ENCODE data around the gene SRP14. TPM values are rescaled to one million over a fixed set of nuclear protein-coding genes. Genes with fewer than 3 reads are reported as not detected.
"Not testable (repeated sequence)": the region's sequence is repeated elsewhere in the genome, so short reads cannot be mapped to it uniquely, and the experiment has no call there.

The SRP14 gene
- total RNA-seq, 2 donors from 2014 or later, result 179 to 219 TPM

DNA sequence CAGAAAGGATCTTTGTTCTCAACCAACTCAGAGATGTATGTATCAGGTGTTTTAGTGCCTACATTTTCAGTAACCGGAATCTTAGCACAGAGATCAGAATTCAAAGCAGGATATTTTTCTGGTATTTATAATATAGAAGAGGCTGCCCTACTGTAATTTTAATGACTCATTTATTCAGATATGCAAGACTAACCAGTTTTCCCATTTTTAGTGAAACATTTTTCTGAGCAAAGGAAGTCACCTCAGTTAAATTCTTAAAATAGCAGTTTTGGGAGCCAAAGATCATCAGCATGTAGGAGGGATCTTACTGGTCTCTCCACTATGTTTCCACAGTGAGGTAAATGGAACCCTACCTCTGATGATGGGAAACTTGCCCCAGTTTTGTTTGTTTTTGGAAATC, 42.0 kb downstream of the SRP14 start:
- no peaks in the 10 kb centered on the region for H3K9me3 ChIP-seq
- TF ChIP-seq, protein P1, sequence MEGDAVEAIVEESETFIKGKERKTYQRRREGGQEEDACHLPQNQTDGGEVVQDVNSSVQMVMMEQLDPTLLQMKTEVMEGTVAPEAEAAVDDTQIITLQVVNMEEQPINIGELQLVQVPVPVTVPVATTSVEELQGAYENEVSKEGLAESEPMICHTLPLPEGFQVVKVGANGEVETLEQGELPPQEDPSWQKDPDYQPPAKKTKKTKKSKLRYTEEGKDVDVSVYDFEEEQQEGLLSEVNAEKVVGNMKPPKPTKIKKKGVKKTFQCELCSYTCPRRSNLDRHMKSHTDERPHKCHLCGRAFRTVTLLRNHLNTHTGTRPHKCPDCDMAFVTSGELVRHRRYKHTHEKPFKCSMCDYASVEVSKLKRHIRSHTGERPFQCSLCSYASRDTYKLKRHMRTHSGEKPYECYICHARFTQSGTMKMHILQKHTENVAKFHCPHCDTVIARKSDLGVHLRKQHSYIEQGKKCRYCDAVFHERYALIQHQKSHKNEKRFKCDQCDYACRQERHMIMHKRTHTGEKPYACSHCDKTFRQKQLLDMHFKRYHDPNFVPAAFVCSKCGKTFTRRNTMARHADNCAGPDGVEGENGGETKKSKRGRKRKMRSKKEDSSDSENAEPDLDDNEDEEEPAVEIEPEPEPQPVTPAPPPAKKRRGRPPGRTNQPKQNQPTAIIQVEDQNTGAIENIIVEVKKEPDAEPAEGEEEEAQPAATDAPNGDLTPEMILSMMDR (IDR thresholded peaks at IDR 0.05), result no peak
- ATAC-seq (ENCODE audit: insufficient number of reproducible peaks, low FRiP score, low read depth), result no peak
- no peak overlapping the region for H3K27ac ChIP-seq
- H3K4me1 ChIP-seq (ENCODE audit: control insufficient read depth in 1 of 2, low read depth in 2 of 2), result no peaks in the 10 kb centered on the region
- no peaks in the 10 kb centered on the region for H3K27me3 ChIP-seq (replicated peaks; ENCODE audit: insufficient read depth)
- peaks cover 27% of the 10 kb centered on the region for H3K36me3 ChIP-seq
- DNase-seq (ENCODE audit: low spot score), result no peak
- H3K4me3 ChIP-seq, result no peak overlapping the region

DNA sequence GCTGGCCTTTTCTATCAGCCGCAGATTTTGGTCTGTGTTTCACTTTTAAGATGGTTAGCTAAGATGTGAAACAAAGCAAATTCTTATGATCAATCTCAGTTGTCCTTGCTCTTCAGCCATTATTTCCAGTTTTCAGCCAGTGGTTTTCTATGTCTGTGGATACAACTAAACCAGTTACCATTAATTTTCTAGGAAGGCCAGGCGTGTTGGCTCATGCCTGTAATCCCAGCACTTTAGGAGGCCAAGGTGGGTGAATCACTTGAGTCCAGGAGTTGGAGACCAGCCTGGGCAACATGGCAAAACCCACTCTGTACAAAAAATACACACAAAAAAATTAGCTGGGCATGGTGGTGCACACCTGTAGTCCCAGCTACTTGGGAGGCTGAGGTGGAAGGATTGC, 42.8 kb downstream of the SRP14 start:
- not testable (repeated sequence) for H3K9me3 ChIP-seq; H3K4me1 ChIP-seq (ENCODE audit: control insufficient read depth in 1 of 2, low read depth in 2 of 2); DNase-seq (ENCODE audit: low spot score); ATAC-seq (ENCODE audit: insufficient number of reproducible peaks, low FRiP score, low read depth); H3K27ac ChIP-seq; H3K4me3 ChIP-seq; H3K27me3 ChIP-seq (replicated peaks; ENCODE audit: insufficient read depth)
- peaks cover 28% of the 10 kb centered on the region for H3K36me3 ChIP-seq

DNA sequence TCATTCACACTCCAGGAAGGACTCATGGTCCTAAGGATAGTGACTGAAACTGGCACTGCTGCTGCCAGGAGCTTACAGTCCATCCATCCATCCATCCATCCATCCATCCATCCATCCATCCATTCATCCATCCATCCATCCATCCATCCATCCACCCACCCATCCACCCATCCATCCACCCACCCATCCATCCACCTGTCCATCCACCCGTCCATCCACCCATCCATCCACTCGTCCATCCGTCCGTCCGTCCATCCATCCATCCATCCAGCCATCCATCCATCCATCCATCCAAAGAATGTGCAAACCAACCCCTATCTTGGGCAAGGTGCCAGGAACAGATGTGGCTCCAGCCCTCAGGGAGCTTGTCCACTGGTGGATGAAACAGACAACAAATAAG, 46.0 kb downstream of the SRP14 start:
- H3K27me3 ChIP-seq (replicated peaks; ENCODE audit: insufficient read depth); H3K9me3 ChIP-seq; H3K4me1 ChIP-seq (ENCODE audit: control insufficient read depth in 1 of 2, low read depth in 2 of 2); H3K4me3 ChIP-seq; DNase-seq (ENCODE audit: low spot score); H3K27ac ChIP-seq; ATAC-seq (ENCODE audit: insufficient number of reproducible peaks, low FRiP score, low read depth): not testable (repeated sequence)
- H3K36me3 ChIP-seq, result peaks cover 38% of the 10 kb centered on the region

DNA sequence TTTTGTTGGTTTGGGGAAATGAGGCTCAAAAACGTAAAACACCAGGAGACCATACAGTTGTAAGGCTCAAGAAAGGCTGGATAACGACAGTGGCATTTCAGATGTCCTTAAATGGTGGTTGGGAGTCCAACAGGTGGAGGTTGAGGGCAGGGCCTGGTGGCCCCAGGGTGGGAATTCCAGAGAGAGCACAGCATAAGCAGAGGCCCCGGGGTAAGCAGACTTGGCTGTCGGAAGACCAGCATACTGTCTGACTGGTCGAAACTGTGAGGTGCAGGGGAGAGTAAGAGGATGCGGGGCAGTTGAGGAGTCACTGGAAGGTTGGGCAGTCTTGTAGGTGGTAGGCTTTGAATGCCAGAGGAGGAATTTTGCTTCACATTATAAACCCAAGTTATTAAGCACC, 48.3 kb downstream of the SRP14 start:
- no peak for DNase-seq (ENCODE audit: low spot score)
- H3K27me3 ChIP-seq (replicated peaks; ENCODE audit: insufficient read depth), result no peaks in the 10 kb centered on the region
- no peaks in the 10 kb centered on the region for H3K9me3 ChIP-seq
- TF ChIP-seq, protein P1 (IDR thresholded peaks at IDR 0.05), result no peak
- no peak overlapping the region for H3K4me3 ChIP-seq
- ATAC-seq (ENCODE audit: insufficient number of reproducible peaks, low FRiP score, low read depth), result no peak
- no peaks in the 10 kb centered on the region for H3K4me1 ChIP-seq (ENCODE audit: control insufficient read depth in 1 of 2, low read depth in 2 of 2)
- H3K36me3 ChIP-seq, result peaks cover 46% of the 10 kb centered on the region
- no peak overlapping the region for H3K27ac ChIP-seq

DNA sequence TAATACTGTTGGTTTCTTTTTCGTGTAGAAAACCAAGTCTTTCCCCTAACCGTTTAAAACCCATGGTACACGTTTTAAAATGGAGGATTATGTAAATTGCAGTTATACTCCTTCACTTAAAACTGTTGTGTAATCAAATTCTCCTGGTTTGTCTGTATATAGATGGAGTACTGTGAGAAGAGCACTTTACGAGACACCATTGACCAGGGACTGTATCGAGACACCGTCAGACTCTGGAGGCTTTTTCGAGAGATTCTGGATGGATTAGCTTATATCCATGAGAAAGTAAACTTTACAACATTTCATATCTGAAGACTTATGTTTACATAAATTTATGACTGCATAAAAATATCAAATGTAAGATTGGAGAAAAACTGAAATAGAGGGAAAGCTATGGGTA, 51.2 kb downstream of the SRP14 start:
- peaks cover 38% of the 10 kb centered on the region for H3K36me3 ChIP-seq
- TF ChIP-seq, protein P1 (IDR thresholded peaks at IDR 0.05), result no peak
- ATAC-seq (ENCODE audit: insufficient number of reproducible peaks, low FRiP score, low read depth), result no peak

More for the DNA sequence above, 51.2 kb downstream of the SRP14 start:
- Histone ChIP-seq H3K27me3 (replicated peaks; ENCODE audit: insufficient read depth) (no peaks in the 10 kb centered on the region), H3K9me3 (no peaks in the 10 kb centered on the region), H3K27ac (no peak overlapping the region), H3K4me1 (ENCODE audit: control insufficient read depth in 1 of 2, low read depth in 2 of 2) (no peaks in the 10 kb centered on the region), H3K4me3 (no peak overlapping the region)
- no peak for DNase-seq (ENCODE audit: low spot score)

Other genes with a start within 250 kb of the SRP14 start
- gene GPR176, start 118.9 kb downstream of the SRP14 start, total RNA-seq, result 10 to 100 TPM; 43.0 to 88.0 TPM
- 10 to 100 TPM; 29.9 to 33.7 TPM for gene EIF2AK4, start 105.1 kb downstream of the SRP14 start, total RNA-seq
- gene BMF, start 69.7 kb upstream of the SRP14 start, total RNA-seq, result 10 to 100 TPM; 13.1 to 32.5 TPM
- 1 to 10 TPM in 1 of 2 donors, under 1 TPM in 1; 0.41 to 3.5 TPM for gene BUB1B, start 121.9 kb upstream of the SRP14 start, total RNA-seq
- under 1 TPM; 0.68 to 0.78 TPM for gene PAK6, start 199.9 kb upstream of the SRP14 start, total RNA-seq
- not detected for gene ANKRD63, start 243.9 kb upstream of the SRP14 start, total RNA-seq